OCI-LY3 (cell line): ENCODE data around the gene GSTK1.

Experiments
- H2AFZ ChIP-seq: fragments of 200-600, 300-600 bp; shearing (Covaris generic); 2 replicates; pipeline ENCODE4 v1.6.0; 2014; ENCODE audit warnings: antibody characterized with exemption, low read depth, low read length
- H3K27ac ChIP-seq: fragments of 200-600, 300-600 bp; sonication (generic); 2 replicates; pipeline ENCODE4 v1.5.1; 2014; ENCODE audit warnings: mild to moderate bottlenecking, low read length, moderate library complexity, mixed read lengths
- H3K27me3 ChIP-seq: fragments of 200-600, 300-600 bp; sonication (generic); 2 replicates; pipeline ENCODE4 v1.6.1; 2014; ENCODE audit warnings: low read depth, low read length, mixed read lengths
- H3K36me3 ChIP-seq: fragments of 200-600, 300-600 bp; sonication (generic); replicated peaks from 2 replicates; pipeline ENCODE3; 2014; ENCODE audit warnings: low read depth, low read length, mixed read lengths
- H3K4me1 ChIP-seq: fragments of 300-600, 200-600 bp; sonication (generic); 2 replicates; pipeline ENCODE4 v1.6.1; 2014; ENCODE audit warnings: low read length, mixed read lengths
- H3K4me2 ChIP-seq: fragments of 200-600, 300-600 bp; sonication (generic); 2 replicates; pipeline ENCODE4 v1.6.1; 2014; ENCODE audit warnings: low read length, mixed read lengths
- H3K4me3 ChIP-seq: fragments of 300-600, 200-600 bp; sonication (generic); 2 replicates; pipeline ENCODE4 v1.5.1; 2014; ENCODE audit warnings: antibody characterized with exemption, mild to moderate bottlenecking, low read length, moderate library complexity
- H3K79me2 ChIP-seq: fragments of 300-600, 200-600 bp; shearing (Covaris generic); 2 replicates; pipeline ENCODE4 v1.6.1; 2014; ENCODE audit warnings: mild to moderate bottlenecking, low read length, mixed read lengths
- H3K9ac ChIP-seq: fragments of 300-600, 200-600 bp; shearing (Covaris generic); 2 replicates; pipeline ENCODE4 v1.6.0; 2014; ENCODE audit warnings: mild to moderate bottlenecking, low read length, moderate library complexity
- H3K9me3 ChIP-seq: fragments of 200-600, 300-600 bp; shearing (Covaris generic); 2 replicates; pipeline ENCODE4 v1.6.1; 2014; ENCODE audit warnings: low read length, mixed read lengths; ENCODE audit not compliant: insufficient read depth
- H4K20me1 ChIP-seq: fragments of 200-600, 300-600 bp; sonication (generic); 2 replicates; pipeline ENCODE4 v1.6.1; 2016; ENCODE audit warnings: low read length, mixed read lengths; ENCODE audit not compliant: insufficient read depth
- CTCF ChIP-seq: fragments of 200-600, 300-600 bp; sonication (generic); IDR thresholded peaks from 2 replicates; pipeline ENCODE4 v1.5.1; 2014; ENCODE audit warnings: antibody characterized with exemption, low read length, low read depth
- EZH2phosphoT487 ChIP-seq: fragments of 200-600 bp; shearing (Covaris generic); IDR thresholded peaks from 2 replicates; pipeline ENCODE4 v1.6.1; 2018; ENCODE audit warnings: antibody characterized with exemption, mixed run types, low read depth

The GSTK1 gene

GRCh38 chr7:143283381-143283780, 20.1 kb downstream of the GSTK1 start:
- H3K4me1 ChIP-seq, result peaks cover 6% of the 10 kb centered on the region
- H3K27ac ChIP-seq, result no peak overlapping the region
- no peaks in the 10 kb centered on the region for H4K20me1 ChIP-seq
- H2AFZ ChIP-seq, result no peak overlapping the region
- no peaks in the 10 kb centered on the region for H3K36me3 ChIP-seq
- no peaks in the 10 kb centered on the region for H3K27me3 ChIP-seq
- H3K4me2 ChIP-seq, result no peak overlapping the region
- no peak overlapping the region for H3K4me3 ChIP-seq
- H3K79me2 ChIP-seq, result peaks cover 1% of the 10 kb centered on the region; the same call in 1 of the 2 replicates
- H3K9ac ChIP-seq, result no peak overlapping the region
- no peak for TF ChIP-seq EZH2phosphoT487
- no peak for TF ChIP-seq CTCF
- no peaks in the 10 kb centered on the region for H3K9me3 ChIP-seq

GRCh38 chr7:143284591-143285469, 21.6 kb downstream of the GSTK1 start, which contains the start of gene TMEM139:
Gene TMEM139 (plus strand): TSS chr7:143284958. CDS start chr7:143285958, 1,000 bp downstream.
- no peak within 1 kb of the TSS for H2AFZ ChIP-seq
- H3K79me2 ChIP-seq, result peaks cover 16% of the 10 kb centered on the region
- H3K4me2 ChIP-seq, result no peak within 1 kb of the TSS
- no peaks in the 10 kb centered on the region for H3K27me3 ChIP-seq
- H3K36me3 ChIP-seq, result no peaks in the 10 kb centered on the region
- no peaks in the 10 kb centered on the region for H4K20me1 ChIP-seq
- H3K9me3 ChIP-seq, result no peaks in the 10 kb centered on the region
- H3K9ac ChIP-seq, result no peak within 1 kb of the TSS
- no peak within 1 kb of the TSS for H3K27ac ChIP-seq
- no peak for TF ChIP-seq CTCF
- TF ChIP-seq EZH2phosphoT487, result no peak
- peaks cover 12% of the 10 kb centered on the region for H3K4me1 ChIP-seq
- no peak within 1 kb of the TSS for H3K4me3 ChIP-seq

DNA sequence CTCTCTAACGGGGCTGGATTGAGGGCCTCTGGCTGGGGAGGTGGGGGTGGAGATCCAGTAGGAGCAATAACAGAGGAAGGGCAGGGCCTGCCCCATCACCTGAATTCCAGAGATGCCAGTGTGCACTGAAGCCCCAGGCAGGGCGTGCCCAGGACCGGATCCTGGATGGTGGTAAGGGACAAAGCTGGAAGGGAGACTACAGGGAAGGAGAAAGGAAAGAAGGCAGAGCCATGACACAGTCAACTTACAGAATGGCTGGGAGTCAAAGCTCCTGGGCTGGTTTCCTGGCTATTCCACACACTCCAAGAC, 22.2 kb downstream of the GSTK1 start:
- Histone ChIP-seq H3K9me3 (no peaks in the 10 kb centered on the region), H3K4me1 (peaks cover 13% of the 10 kb centered on the region), H3K9ac (no peak overlapping the region), H3K4me2 (no peak overlapping the region), H3K27me3 (no peaks in the 10 kb centered on the region), H3K36me3 (peaks cover 3% of the 10 kb centered on the region), H4K20me1 (no peaks in the 10 kb centered on the region), H3K4me3 (no peak overlapping the region), H2AFZ (no peak overlapping the region), H3K27ac (no peak overlapping the region), H3K79me2 (peaks cover 21% of the 10 kb centered on the region)
- TF ChIP-seq EZH2phosphoT487 (no peak), CTCF (no peak)

- Histone ChIP-seq H3K36me3 (peaks cover 8% of the 10 kb centered on the region), H3K4me2 (no peak overlapping the region), H3K9ac (no peak overlapping the region), H4K20me1 (no peaks in the 10 kb centered on the region), H3K27ac (no peak overlapping the region), H3K79me2 (peaks cover 27% of the 10 kb centered on the region), H3K4me3 (no peak overlapping the region), H2AFZ (no peak overlapping the region), H3K27me3 (no peaks in the 10 kb centered on the region), H3K9me3 (no peaks in the 10 kb centered on the region), H3K4me1 (peaks cover 13% of the 10 kb centered on the region)
- TF ChIP-seq EZH2phosphoT487 (no peak), CTCF (no peak)
Observed at GRCh38 chr7:143285806-143286521, 22.7 kb downstream of the GSTK1 start.
